ENCODE data around the gene ATP13A1.
"Not testable (repeated sequence)": the region's sequence is repeated elsewhere in the genome, so short reads cannot be mapped to it uniquely, and the experiment has no call there.

ATP13A1 gene

DNA sequence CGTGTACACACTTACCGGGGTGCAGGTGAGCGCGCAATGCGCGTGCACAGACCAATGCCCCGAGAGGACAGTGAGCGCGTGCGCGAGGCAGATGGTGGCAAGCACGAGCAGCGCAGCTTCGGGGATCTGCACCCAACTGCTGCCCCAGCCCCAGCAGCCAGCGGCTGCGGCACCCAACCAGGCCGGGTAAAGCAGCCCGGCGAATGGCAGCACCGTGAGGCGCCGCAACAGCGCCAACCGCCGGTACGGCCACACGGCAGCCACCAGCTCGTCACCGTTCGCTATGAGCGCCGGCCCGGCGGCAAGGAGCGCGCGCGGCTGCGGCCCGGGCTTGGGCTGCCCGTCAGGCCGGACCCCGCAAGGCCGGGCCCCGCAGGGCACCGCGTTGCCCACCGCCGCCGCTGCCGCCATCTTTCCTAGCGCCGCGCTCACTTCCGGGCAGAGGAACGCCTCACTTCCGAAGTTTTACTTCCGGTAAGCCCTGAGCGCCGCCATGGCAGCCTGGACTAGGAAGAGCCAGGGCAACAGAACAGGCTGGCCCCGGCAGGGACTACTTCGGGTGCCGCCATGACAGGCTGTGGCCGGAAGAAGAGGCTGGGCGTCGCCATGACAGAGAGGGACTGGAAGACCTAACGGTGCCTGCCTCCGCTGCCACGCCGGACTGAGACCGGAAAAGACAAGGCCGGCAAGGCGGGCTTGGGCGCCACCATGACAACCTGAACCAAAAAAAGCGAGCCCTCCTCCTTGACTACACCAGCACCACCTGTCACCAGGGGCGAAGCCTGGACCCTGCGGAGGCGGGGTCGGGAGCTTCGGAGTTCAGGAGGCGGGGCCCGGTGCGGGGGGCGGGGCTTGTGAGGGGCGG, at the start of gene ATP13A1:
Gene ATP13A1, minus strand, starts transcription at position 421 of the 865 bp plus-strand sequence. Its CDS starts 10 bp downstream, at position 411.
- DNase-seq = peak; percentile 94 to 98 (median 98)

DNA sequence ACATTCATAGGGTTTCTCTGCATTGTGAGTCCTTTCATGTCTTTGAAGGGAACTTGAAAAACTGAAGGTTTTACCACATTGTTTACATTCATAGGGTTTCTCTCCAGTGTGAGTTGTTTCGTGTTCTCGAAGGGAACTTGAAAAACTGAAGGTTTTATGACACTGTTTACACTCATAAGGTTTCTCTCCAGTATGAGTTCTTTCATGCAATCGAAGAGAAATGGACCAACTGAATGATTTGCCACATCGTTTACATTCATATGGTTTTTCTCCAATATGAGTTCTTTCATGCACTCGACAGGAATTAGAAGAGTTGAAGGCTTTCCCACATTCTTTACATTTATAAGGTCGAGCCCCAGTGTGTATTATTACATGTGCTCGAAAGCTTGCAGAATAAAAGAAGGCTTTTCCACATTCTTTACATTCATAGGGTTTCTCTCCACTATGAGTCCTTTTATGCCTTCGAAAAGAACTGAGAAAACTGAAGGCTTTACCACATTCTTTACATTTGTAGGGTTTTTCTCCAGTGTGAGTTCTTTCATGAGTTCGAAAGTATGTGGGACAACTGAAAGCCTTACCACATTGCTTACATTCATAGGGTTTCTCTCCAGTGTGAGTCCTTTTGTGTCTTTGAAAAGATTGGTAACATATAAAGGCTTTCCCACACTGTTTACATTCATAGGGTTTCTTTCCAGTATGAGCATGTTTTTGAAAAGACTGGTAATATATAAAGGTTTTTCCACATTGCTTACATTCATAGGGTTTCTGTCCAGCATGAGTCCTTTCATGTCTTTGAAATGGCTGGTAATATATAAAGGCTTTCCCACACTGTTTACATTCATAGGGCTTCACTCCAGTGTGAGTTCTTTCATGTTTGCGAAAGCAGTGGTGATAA, 48.7 kb upstream of the ATP13A1 start:
- DNase-seq = no peak

DNA sequence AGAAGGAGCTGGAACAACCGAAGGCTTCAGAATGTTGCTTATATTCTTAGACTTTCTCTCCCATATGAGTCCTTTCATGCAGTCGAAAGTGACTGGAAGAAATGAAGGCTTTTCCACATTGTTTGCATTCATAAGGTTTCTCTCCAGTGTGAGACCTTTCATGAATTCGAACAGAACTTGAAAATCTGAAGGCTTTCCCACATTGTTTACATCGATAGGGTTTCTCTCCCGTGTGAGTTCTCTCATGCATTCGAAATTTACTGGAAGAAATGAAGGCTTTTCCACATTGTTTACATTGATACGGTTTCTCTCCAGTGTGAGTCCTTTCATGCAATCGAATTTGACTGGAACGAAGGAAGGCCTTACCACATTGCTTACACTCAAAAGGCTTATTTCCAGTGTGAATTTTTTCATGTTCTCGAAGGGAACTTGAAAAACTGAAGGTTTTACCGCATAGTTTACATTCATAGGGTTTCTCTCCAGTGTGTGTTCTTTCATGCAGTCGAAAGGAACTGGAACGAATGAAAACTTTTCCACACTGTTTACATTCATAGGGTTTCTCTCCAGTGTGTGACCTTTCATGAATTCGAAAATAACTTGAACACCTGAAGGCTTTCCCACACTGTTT, 47.9 kb upstream of the ATP13A1 start:
- no peak for DNase-seq

DNA sequence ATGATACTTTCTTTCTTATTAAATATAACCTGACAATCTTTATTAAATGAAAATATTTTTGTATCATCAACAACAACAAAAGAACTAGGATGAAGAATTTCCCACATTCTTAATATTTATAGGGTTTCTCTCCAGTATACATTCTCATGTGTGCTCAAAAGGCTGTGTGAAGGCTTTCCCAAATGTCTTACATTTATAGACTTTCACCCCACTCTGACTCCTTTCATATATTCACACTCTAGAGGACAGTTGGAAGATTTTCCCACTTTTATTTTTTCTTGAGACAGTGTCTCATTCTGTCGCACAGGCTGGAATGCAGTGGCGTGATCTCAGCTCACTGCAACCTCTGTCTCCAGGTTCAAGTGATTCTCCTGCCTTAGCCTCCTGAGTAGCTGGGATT, 47.0 kb upstream of the ATP13A1 start:
- no peak for DNase-seq

DNA sequence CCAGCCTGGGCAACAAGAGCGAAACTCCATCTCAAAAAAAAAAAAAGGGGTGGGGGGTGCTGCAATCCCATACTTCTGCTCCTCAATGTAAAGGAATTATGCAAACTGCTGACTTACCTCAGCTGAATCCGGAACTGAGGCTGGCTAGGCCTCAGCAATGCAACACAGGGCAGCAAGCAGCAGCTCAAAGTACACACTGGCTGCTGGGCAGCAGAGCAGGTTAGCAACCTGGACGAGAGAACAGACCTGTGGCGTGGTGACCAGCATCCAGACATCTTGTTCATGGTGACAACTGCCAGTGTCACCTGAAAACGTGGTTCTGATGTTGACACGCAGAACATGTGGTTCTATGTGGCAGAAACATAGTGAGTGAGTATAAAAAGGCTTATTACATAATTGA, 41.4 kb upstream of the ATP13A1 start:
- no peak for DNase-seq

DNA sequence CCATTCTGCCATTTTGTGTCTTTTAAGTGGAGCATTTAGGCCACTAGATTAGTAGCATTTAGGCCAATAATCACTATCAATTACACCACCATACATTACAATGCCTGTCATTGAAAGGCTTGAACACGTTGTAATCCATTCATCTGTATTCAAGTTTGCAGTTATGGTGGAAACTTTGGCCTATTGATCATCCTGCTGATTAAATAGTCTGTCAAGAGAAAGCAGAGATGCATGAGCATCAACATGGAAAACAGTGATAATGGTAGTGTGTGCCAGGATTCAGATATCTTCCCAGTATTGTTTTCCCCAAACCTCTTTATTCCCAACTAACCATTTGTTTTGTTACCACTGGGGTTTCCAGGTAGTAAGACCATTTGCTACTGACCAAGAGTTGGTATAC, 37.0 kb upstream of the ATP13A1 start:
- not testable (repeated sequence) for DNase-seq

DNA sequence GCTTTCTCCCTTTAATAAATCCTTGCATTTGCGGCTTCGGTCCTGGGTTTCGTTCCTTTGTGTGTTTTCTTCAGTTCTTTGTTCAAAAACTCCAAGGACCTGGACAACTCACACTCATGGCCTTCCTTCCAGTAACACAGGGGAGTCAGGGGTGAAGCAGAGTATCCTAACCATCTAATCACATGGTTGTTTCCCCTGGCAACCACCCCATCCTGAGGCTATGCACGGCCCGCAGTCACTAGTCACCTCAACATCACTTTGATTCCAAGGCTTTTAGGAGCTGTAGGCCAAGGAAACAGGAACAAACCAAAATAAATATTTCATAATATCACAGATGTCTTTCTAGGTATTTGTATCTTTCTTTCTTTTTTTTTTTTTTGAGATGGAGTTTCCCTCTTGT, 34.1 kb upstream of the ATP13A1 start:
- DNase-seq = no peak

DNA sequence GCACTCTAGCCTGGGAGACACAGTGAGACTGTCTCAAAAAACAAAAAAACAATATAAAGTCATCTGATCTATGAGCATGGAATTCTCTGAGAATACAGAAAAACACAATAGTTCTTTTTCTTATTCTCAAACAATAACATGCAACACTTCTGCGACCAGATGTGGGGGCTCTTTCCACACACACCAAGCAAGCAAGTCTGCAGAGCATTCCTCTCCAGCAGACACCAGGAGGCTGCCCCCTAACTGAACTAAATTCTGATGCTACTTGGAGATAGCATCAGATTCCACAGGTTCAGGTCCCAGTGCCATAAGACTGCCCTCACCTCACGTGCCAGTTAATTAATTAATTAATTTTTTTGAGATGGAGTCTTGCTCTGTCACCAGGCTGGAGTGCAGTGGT, 32.9 kb upstream of the ATP13A1 start:
- no peak for DNase-seq

DNA sequence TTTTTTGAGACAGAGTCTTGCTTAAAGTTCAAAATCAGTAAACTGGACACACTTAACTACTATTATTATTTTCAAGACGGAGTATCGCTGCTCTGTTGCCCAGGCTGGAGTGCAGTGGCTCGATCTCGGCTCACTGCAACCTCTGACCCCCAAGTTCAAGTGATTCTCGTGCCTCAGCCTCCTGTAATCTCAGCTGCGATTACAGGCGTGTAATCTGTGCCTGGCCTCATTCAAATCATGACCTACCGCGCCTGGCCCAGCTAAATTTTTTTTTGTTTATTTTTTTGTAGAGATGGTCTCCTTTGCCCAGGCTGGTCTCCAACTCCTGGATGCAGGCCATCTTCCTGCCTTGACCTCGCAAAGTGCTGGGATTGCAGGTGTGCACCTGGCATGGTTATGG, 28.2 kb upstream of the ATP13A1 start:
- no peak for DNase-seq

DNA sequence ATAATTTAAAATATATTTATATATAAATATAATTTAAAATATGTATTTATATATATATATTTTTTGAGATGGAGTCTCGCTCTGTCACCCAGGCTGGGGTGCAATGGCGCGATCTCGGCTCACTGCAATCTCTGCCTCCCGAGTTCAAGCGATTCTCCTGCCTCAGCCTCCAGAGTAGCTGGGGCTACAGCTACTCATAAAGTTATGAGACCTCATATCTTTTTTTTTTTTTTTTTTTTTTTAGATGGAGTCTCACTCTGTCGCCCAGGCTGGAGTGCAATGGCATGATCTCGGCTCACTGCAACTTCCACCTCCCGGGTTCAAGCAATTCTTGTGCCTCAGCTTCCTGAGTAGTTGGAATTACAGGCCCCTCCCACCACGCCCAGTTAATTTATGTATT, 25.5 kb upstream of the ATP13A1 start:
- DNase-seq = not testable (repeated sequence)

DNA sequence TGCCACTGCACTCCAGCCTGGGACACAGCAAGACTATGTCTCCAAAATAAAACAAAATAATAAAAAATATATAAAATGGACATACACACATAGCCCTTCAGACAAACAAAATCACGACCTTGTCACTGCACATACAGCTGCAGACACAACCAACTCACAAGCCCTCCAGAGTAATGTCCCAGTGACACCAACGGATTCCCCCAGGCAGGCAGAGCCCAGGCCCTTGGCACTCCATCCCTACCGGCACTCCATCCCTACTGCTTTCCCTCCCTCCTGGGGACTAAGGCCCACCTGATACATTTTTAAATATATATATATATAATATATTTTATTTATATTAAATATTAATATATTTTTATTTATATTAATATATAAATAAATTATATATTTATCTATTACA, 23.6 kb upstream of the ATP13A1 start:
- DNase-seq = no peak

DNA sequence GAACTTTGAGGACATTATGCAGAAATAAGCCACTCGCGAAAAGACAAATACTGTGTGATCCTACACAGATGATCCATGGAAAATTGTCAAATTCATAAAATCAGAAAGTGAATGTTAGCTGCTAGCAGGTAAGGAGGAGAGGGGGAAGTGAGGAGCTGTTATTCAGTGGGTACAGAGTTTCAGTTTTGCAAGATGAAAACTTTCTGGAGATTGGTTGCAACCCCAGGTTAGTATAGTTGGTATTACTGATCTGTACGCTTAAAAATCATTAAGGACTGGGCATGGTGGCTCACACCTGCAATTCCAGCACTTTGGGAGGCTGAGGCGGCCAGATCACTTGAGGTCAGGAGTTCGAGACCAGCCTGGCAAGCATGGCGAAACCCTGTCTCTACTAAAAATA, 23.1 kb upstream of the ATP13A1 start:
- no peak for DNase-seq

DNA sequence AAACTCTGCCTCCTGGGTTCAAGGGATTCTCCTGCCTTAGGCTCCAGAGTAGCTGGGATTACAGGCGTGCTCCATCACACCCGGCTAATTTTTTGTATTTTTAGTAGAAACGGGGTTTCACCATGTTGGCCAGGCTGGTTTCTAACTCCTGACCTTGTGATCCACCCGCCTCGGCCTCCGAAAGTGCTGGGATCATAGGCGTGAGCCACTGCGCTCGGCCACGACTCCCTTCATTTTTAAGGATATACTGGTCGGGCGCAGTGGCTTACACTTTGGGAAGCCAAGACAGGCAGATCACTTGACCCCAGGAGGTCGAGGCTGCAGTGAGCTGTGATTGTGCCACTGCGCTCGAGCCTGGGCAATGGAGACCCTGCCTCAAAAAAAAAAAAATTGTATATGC, 22.6 kb upstream of the ATP13A1 start:
- DNase-seq = not testable (repeated sequence)

DNA sequence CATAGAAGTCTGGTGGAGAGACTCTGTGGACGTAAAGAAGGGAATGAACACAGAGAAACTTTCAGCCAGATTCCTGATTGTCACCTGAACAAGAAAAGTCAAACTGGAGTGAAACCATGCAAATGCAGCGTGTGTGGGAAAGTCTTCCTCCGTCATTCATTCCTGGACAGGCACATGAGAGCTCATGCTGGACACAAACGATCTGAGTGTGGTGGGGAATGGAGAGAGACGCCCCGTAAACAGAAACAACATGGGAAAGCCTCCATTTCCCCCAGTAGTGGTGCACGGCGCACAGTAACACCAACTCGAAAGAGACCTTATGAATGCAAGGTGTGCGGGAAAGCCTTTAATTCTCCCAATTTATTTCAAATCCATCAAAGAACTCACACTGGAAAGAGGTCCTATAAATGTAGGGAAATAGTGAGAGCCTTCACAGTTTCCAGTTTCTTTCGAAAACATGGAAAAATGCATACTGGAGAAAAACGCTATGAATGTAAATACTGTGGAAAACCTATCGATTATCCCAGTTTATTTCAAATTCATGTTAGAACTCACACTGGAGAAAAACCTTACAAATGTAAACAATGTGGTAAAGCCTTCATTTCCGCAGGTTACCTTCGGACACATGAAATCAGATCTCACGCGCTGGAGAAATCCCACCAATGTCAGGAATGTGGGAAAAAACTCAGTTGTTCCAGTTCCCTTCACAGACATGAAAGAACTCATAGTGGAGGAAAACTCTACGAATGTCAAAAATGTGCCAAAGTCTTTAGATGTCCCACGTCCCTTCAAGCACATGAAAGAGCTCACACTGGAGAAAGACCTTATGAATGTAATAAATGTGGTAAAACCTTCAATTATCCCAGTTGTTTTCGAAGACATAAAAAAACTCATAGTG, 15.9 kb upstream of the ATP13A1 start:
- no peak for DNase-seq

DNA sequence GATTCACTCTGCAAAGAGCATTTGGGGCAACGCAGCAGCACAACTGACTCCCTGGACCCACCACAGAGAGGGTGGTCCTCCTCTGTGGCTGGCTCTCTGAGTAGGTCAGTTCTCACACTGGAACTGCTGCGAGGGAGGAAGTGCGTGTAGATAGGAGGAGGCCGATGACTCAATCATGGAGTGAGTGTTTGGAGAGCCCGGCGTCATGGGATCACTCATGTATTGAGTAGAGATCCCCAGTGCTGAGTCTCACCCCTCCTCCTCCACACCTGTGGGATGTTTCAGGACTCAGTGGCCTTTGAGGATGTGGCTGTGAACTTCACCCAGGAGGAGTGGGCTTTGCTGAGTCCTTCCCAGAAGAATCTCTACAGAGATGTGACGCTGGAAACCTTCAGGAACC, 14.1 kb upstream of the ATP13A1 start:
- DNase-seq = no peak

DNA sequence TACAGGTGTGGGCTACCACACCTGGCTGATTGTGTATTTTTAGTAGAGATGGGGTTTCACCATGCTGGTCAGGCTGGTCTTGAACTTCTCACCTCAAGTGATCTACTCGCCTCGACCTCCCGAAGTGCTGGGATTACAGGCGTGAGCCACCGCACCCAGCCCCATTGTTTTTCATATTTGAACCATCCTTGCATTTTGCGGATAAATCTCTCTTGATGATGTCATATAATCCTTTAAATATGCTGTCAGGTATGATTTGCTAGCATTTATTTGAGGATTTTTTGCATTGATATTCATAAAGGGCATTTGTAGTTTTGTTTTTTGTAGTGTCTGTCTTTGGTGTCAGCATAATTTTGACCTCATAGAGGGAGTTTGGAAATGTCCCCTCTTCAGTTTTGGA, 10.8 kb upstream of the ATP13A1 start:
- no peak for DNase-seq

DNA sequence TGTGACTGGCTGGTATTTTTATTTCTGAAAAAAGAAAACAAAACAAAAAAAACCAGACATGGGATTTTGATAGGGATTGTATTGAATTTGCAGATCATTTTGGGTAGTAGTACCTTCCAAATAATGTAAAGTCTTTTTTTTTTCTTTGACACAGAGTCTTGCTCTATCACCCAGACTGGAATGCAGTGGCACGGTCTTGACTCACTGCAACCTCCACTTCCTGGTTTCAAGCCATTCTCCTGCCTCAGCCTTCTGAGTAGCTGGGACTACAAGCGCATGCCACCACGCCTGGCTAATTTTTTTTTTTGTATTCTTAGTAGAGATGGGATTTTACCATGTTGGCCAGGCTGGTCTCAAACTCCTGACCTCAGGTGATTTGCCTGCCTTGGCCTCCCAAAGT, 9.3 kb upstream of the ATP13A1 start:
- DNase-seq = no peak

DNA sequence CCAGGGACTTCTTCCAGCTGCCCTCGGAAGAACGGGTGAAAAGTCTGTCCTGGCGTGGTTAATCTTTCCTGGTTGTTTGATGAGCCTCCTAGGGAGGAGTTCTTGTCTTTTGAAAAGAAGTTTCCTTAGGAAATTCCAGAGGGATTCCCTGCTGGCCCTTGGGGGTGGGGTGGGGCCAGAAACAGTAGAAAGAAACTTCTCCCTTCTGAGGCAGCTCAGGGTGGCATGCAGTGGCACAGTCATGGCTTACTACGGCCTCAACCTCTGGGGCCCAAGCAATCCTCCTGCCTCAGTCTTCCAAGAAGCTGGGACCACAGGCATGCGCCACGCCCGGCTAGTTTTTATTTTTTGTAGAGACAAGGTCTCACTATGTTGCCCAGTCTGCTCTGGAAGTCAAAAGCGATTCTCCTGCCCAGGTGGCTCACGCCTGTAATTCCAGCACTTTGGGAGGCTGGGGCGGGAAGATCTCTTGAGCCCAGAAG, 6.6 kb upstream of the ATP13A1 start:
- no peak for DNase-seq

DNA sequence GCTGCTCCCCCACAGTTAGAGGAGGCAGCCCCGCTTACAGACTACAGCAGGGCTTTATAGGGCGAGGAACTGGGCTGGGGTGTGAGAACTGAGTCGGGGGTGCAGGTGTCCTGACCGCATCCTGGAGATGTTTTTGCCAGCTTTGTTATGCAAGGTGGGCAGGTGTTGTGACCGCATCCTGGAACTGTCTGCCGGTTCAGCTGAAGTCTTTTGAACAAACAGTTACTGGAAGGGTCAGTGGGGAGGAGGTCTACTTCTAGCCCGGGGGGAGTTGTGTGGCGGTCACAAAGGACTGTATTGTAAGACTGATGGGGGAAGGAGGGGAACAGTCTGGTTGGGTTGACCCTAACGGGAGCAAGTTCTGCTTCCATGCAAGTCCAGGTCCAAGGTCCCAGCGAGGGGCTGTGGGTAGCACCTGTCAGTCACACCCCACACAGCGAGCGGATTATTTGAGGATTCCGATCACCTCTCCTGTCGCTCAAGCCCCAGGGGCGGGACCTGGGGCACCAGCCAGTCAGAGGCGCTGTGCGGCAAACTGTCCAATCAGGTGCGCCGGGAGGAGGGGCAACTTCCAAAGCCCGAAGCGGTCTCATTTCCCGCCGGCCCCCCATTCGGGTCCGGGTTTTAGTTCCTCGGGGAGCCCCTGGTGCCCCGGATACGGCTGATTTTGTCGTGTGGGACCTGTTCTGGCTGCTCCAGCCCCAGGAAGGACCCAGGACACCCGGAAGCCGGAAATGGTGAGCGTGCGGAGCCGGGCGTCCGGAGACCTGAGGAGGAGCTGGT, 4.9 kb upstream of the ATP13A1 start, which contains the start of gene ZNF101:
Gene ZNF101, plus strand, starts transcription at position 610 of the 783 bp plus-strand sequence. Its CDS starts 125 bp downstream, at position 735.
- peak; percentile 82 to 96 (median 89) for DNase-seq

DNA sequence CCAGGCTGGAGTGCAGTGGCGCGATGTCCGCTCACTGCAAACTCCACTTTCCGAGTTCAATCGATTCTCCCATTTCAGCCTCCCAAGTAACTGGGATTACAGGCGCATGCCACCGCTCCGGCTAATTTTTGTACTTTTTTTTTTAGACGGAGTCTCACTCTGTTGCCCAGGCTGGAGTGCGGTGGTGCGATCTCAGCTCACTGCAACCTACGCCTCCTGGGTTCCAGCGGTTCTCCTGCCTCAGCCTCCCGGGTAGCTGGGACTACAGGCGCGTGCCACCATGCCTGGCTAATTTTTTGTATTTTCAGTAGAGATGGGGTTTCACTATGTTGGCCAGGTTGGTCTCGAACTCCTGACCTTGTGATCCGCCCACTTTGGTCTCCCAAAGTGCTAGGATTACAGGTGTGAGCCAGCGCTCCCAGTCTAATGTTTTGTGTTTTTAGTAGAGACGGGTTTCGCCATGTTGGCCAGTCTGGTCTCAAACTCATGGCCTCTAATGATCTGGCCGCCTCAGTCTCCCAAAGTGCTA, 2.0 kb upstream of the ATP13A1 start:
- not testable (repeated sequence) for DNase-seq

DNA sequence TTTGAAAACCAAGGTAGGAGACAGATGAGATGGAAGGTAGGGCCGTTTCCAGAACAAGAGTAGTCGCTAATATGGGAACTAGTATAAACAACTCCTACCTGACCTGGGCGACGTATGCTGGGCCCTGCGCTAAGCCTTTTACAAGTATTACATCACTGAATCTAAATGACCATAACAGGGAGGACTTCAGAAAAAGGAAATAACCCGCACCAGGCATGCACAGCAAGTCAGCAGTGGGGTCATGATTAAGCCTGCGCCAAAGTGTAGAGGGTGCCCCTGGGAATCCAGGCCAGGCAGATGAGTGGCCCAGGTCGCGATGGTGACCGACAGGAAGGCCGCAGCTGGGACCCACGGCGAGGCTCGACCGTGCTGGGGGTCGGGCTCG, 613 bp downstream of the ATP13A1 start:
- no peak for DNase-seq
